CD4-positive, alpha-beta T cell treated with Interleukin-17A for 1 hour (primary cell): ENCODE data around the gene CCR1.
"Not testable (repeated sequence)": the region's sequence is repeated elsewhere in the genome, so short reads cannot be mapped to it uniquely, and the experiment has no call there.

Source experiments
- DNase-seq: peaks from one replicate; pipeline ENCODE4 v3.0.0-alpha.2; 2020

CCR1 gene

DNA sequence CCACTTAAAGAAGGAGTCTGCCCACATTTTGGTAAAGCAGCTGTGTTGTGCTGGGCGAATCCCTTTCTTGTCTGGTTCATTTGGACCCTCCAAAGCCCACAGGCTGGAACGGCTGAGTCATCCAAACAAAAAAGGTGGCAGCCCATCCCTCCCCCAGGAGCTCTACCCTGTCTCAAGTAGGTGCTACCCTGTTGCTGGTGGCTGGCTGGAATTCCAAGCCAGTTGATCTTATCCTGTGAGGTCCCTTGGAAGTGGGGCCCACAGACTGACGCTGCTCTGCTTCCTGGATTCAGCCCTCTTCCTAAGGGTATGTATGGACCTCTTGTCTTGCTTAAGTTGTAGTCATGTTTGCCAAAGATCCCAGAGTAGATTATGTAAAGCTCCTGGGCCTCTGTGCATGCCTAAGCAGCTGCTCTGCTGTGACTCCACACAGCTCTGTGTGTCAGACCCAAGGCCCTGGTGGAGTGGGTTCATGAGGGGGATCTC, 44.5 kb downstream of the CCR1 start:
- no peak for DNase-seq

- DNase-seq: no peak
Measured at GRCh38 chr3:46162975-46163555, 45.0 kb downstream of the CCR1 start.

- not testable (repeated sequence) for DNase-seq
Measured at GRCh38 chr3:46157685-46158084, 50.4 kb downstream of the CCR1 start.

- DNase-seq: no peak
Measured at GRCh38 chr3:46154311-46154710, 53.8 kb downstream of the CCR1 start.
